ENCODE data around the gene RAVER2.

Gene RAVER2

GRCh38 chr1:64705591-64705990 lies 39.3 kb upstream of the RAVER2 start:
- DNase-seq (ENCODE audit: low read depth): no peak
- H3K4me3 ChIP-seq (ENCODE audit: low read depth, low read length): no peak overlapping the region
- no peak for TF ChIP-seq CTCF (IDR thresholded peaks at IDR 0.05; ENCODE audit: low read depth, low read length, missing control alignments)

- no peak for DNase-seq (ENCODE audit: low read depth)
- no peak overlapping the region for H3K4me3 ChIP-seq (ENCODE audit: low read depth, low read length)
- TF ChIP-seq CTCF (IDR thresholded peaks at IDR 0.05; ENCODE audit: low read depth, low read length, missing control alignments): no peak
Observed at GRCh38 chr1:64711266-64711665, 33.6 kb upstream of the RAVER2 start.

GRCh38 chr1:64712049-64712448 lies 32.8 kb upstream of the RAVER2 start:
- DNase-seq (ENCODE audit: low read depth): no peak
- no peak overlapping the region for H3K4me3 ChIP-seq (ENCODE audit: low read depth, low read length)
- TF ChIP-seq CTCF (IDR thresholded peaks at IDR 0.05; ENCODE audit: low read depth, low read length, missing control alignments): no peak

GRCh38 chr1:64715186-64715585 lies 29.7 kb upstream of the RAVER2 start:
- DNase-seq (ENCODE audit: low read depth): no peak
- H3K4me3 ChIP-seq (ENCODE audit: low read depth, low read length): no peak overlapping the region
- no peak for TF ChIP-seq CTCF (IDR thresholded peaks at IDR 0.05; ENCODE audit: low read depth, low read length, missing control alignments)

- DNase-seq (ENCODE audit: low read depth): no peak
- no peak for TF ChIP-seq CTCF (IDR thresholded peaks at IDR 0.05; ENCODE audit: low read depth, low read length, missing control alignments)
- no peak overlapping the region for H3K4me3 ChIP-seq (ENCODE audit: low read depth, low read length)
Observed at GRCh38 chr1:64721135-64721534, 23.7 kb upstream of the RAVER2 start.

GRCh38 chr1:64721576-64722145 lies 23.2 kb upstream of the RAVER2 start:
- H3K4me3 ChIP-seq (ENCODE audit: low read depth, low read length): no peak overlapping the region
- no peak for DNase-seq (ENCODE audit: low read depth)
- TF ChIP-seq CTCF (IDR thresholded peaks at IDR 0.05; ENCODE audit: low read depth, low read length, missing control alignments): no peak

GRCh38 chr1:64727861-64728260 lies 17.0 kb upstream of the RAVER2 start:
- H3K4me3 ChIP-seq (ENCODE audit: low read depth, low read length): no peak overlapping the region
- DNase-seq (ENCODE audit: low read depth): no peak
- TF ChIP-seq CTCF (IDR thresholded peaks at IDR 0.05; ENCODE audit: low read depth, low read length, missing control alignments): no peak

All from GM12864 (cell line).